Measurements from ENCODE around the gene KDM3B. TPM values are rescaled to one million over a fixed set of nuclear protein-coding genes. Genes with fewer than 3 reads are reported as not detected.

The KDM3B gene
- total RNA-seq, 2 donors from 2014 or later: 50.1 to 86.2 TPM

DNA sequence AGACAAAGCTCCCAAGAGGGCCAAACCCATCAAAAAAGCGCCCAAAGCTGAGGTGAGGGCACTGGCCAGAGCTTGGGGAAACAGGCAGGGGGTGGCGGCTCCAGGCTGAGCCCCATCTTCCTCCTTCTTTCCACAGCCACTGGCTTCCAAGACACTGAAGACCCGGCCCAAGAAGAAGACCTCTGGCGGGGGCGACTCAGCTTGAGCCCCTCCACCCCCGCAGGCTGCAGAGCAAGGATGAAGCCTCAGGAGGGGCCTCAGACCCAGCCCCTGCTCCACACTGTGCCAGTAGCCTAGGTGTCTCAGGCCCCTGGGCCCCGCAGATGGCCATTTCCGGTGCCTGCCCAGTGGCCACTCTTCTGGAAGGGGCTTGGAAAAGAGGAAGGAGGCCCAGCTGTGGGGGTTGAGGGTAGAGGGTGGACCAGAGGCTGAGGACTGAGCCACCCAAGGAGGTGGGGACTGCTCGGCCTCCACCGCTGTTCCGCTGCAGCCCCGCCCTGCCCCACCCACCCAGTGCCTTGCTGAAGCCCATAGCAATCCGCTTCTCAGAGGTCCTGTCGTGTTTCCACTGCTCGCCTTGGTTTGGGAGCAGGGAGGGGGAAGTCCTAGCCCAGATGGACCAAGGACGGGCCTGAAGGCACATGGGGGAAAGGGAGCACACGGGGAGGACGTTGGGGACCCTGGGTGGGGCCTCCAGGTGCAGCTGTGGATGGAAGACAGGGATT is 93.2 kb downstream of the KDM3B start:
- ATAC-seq (ENCODE audit: insufficient number of reproducible peaks, low FRiP score, low read depth): no peak
- Histone ChIP-seq H3K27me3 (replicated peaks; ENCODE audit: insufficient read depth) (no peaks in the 10 kb centered on the region), H3K9me3 (no peaks in the 10 kb centered on the region), H3K36me3 (no peaks in the 10 kb centered on the region), H3K27ac (no peak overlapping the region), H3K4me3 (no peak overlapping the region), H3K4me1 (ENCODE audit: control insufficient read depth in 1 of 2, low read depth in 2 of 2) (peaks cover 0 to 12% of the 10 kb centered on the region in 2 donors)
- TF ChIP-seq, protein P1, sequence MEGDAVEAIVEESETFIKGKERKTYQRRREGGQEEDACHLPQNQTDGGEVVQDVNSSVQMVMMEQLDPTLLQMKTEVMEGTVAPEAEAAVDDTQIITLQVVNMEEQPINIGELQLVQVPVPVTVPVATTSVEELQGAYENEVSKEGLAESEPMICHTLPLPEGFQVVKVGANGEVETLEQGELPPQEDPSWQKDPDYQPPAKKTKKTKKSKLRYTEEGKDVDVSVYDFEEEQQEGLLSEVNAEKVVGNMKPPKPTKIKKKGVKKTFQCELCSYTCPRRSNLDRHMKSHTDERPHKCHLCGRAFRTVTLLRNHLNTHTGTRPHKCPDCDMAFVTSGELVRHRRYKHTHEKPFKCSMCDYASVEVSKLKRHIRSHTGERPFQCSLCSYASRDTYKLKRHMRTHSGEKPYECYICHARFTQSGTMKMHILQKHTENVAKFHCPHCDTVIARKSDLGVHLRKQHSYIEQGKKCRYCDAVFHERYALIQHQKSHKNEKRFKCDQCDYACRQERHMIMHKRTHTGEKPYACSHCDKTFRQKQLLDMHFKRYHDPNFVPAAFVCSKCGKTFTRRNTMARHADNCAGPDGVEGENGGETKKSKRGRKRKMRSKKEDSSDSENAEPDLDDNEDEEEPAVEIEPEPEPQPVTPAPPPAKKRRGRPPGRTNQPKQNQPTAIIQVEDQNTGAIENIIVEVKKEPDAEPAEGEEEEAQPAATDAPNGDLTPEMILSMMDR (IDR thresholded peaks at IDR 0.05): no peak
- DNase-seq (ENCODE audit: low spot score): no peak

DNA sequence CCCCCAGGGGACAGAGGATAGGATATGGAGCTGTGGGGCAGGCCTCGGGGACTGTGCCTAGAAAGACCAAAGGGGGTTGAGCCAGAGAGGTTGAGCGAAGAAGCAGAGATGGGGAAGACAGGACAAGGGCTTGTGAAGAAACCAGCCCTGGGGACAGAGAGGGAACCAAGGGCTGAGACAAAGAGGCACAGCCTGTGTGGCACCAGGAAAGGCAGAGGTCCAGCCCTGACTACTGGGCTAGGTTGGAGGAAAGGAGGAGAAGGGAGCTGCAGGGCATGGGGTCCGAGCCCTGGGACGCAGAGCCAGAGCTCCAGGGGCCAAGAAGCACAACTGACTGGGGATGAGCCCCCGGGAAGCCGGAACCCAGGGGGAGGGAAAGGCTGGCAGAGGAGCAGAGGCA is 95.6 kb downstream of the KDM3B start:
- DNase-seq (ENCODE audit: low spot score): no peak

GRCh38 chr5:138448481-138449398 is 96.3 kb downstream of the KDM3B start:
- Histone ChIP-seq H3K9me3 (no peaks in the 10 kb centered on the region), H3K4me3 (no peak overlapping the region), H3K27me3 (replicated peaks; ENCODE audit: insufficient read depth) (no peaks in the 10 kb centered on the region), H3K36me3 (no peaks in the 10 kb centered on the region), H3K4me1 (ENCODE audit: control insufficient read depth in 1 of 2, low read depth in 2 of 2) (peaks cover 0 to 12% of the 10 kb centered on the region in 2 donors), H3K27ac (no peak overlapping the region)
- TF ChIP-seq, protein P1 (IDR thresholded peaks at IDR 0.05): no peak
- no peak for DNase-seq (ENCODE audit: low spot score)
- no peak for ATAC-seq (ENCODE audit: insufficient number of reproducible peaks, low FRiP score, low read depth)

More for the DNA sequence above, 95.6 kb downstream of the KDM3B start:
- no peak for ATAC-seq (ENCODE audit: insufficient number of reproducible peaks, low FRiP score, low read depth)
- Histone ChIP-seq H3K27ac (no peak overlapping the region), H3K4me1 (ENCODE audit: control insufficient read depth in 1 of 2, low read depth in 2 of 2) (peaks cover 0 to 12% of the 10 kb centered on the region in 2 donors), H3K4me3 (no peak overlapping the region), H3K27me3 (replicated peaks; ENCODE audit: insufficient read depth) (no peaks in the 10 kb centered on the region), H3K9me3 (no peaks in the 10 kb centered on the region), H3K36me3 (no peaks in the 10 kb centered on the region)
- TF ChIP-seq, protein P1 (IDR thresholded peaks at IDR 0.05): no peak

GRCh38 chr5:138449501-138450239 is 97.2 kb downstream of the KDM3B start:
- DNase-seq (ENCODE audit: low spot score) (peak; percentile 69), ATAC-seq (ENCODE audit: insufficient number of reproducible peaks, low FRiP score, low read depth) (peak; percentile 77)
- peaks cover 0 to 12% of the 10 kb centered on the region in 2 donors for H3K4me1 ChIP-seq (ENCODE audit: control insufficient read depth in 1 of 2, low read depth in 2 of 2)
- H3K27me3 ChIP-seq (replicated peaks; ENCODE audit: insufficient read depth): no peaks in the 10 kb centered on the region
- no peaks in the 10 kb centered on the region for H3K9me3 ChIP-seq
- H3K36me3 ChIP-seq: no peaks in the 10 kb centered on the region
- TF ChIP-seq, protein P1 (IDR thresholded peaks at IDR 0.05): peak; percentile 94
- no peak overlapping the region for H3K27ac ChIP-seq
- peak overlapping the region; percentile 46 for H3K4me3 ChIP-seq
